OCI-LY1 (cell line): ENCODE measurements around the gene POFUT1.

Source experiments
- H2AFZ ChIP-seq: fragments of 200-600 bp; sonication (generic), shearing (Covaris generic); 2 replicates; pipeline ENCODE4 v1.6.0; 2014; ENCODE audit warnings: antibody characterized with exemption, mild to moderate bottlenecking, low read length
- H3F3A ChIP-seq: fragments of 200-600 bp; sonication (generic), shearing (Covaris generic); 2 replicates; pipeline ENCODE4 v1.6.0; 2014; ENCODE audit warnings: mild to moderate bottlenecking, antibody characterized with exemption, low read length, moderate library complexity; ENCODE audit not compliant: insufficient read depth
- H3K27ac ChIP-seq: fragments of 200-600 bp; sonication (generic); 2 replicates; pipeline ENCODE4 v1.5.1; 2014; ENCODE audit warnings: low read length, mixed run types, mild to moderate bottlenecking, low read depth; ENCODE audit not compliant: poor library complexity, severe bottlenecking
- H3K27me3 ChIP-seq: fragments of 200-600 bp; sonication (generic); 2 replicates; pipeline ENCODE4 v1.6.0; 2014; ENCODE audit warnings: antibody characterized with exemption, mild to moderate bottlenecking, low read length, moderate library complexity; ENCODE audit not compliant: insufficient read depth
- H3K36me3 ChIP-seq: fragments of 200-600 bp; sonication (generic); 2 replicates; pipeline ENCODE4 v1.6.1; 2014; ENCODE audit warnings: mild to moderate bottlenecking, antibody characterized with exemption, low read length, moderate library complexity, mixed read lengths; ENCODE audit not compliant: insufficient read depth
- H3K4me1 ChIP-seq: fragments of 200-600 bp; sonication (generic); 2 replicates; pipeline ENCODE4 v1.5.1; 2014; ENCODE audit warnings: mild to moderate bottlenecking, low read length, moderate library complexity; ENCODE audit not compliant: insufficient read depth, severe bottlenecking
- H3K4me2 ChIP-seq: fragments of 200-600 bp; sonication (generic), shearing (Covaris generic); 2 replicates; pipeline ENCODE4 v1.6.1; 2014; ENCODE audit warnings: low read length
- H3K4me3 ChIP-seq: fragments of 200-600 bp; sonication (generic); 2 replicates; pipeline ENCODE4 v1.5.1; 2014; ENCODE audit warnings: low read length, low read depth, mild to moderate bottlenecking, mixed read lengths; ENCODE audit not compliant: poor library complexity, severe bottlenecking
- H3K79me2 ChIP-seq: fragments of 200-600 bp; shearing (Covaris generic); 2 replicates; pipeline ENCODE4 v1.6.1; 2016; ENCODE audit warnings: mixed run types, low read length, mixed read lengths; ENCODE audit not compliant: insufficient read depth
- H3K9ac ChIP-seq: fragments of 200-600 bp; sonication (generic), shearing (Covaris generic); 2 replicates; pipeline ENCODE4 v1.6.1; 2014; ENCODE audit warnings: mild to moderate bottlenecking, low read length, mixed read lengths
- H3K9me2 ChIP-seq: fragments of 200-600 bp; sonication (generic), shearing (Covaris generic); 2 replicates; pipeline ENCODE4 v1.6.1; 2014; ENCODE audit warnings: low read depth, mild to moderate bottlenecking, low read length, mixed read lengths
- H3K9me3 ChIP-seq: fragments of 200-600 bp; shearing (Covaris generic); 2 replicates; pipeline ENCODE4 v1.6.1; 2014; ENCODE audit warnings: low read length, mixed read lengths
- H4K20me1 ChIP-seq: fragments of 200-600 bp; sonication (generic), shearing (Covaris generic); 2 replicates; pipeline ENCODE4 v1.6.0; 2016; ENCODE audit warnings: mild to moderate bottlenecking, low read length; ENCODE audit not compliant: insufficient read depth
- EZH2 ChIP-seq: fragments of 200-600 bp; sonication (generic), shearing (Covaris generic); IDR thresholded peaks from 2 replicates; pipeline ENCODE4 v1.8.0; 2017; ENCODE audit warnings: borderline replicate concordance, mixed run types, mild to moderate bottlenecking, antibody characterized with exemption, low read length, moderate library complexity, mixed read lengths
- TF ChIP-seq, protein P1 (sequence below): fragments of 200-600 bp; sonication (generic), shearing (Covaris generic); IDR thresholded peaks from 2 replicates; pipeline ENCODE4 v1.5.1; 2017; ENCODE audit warnings: mild to moderate bottlenecking, antibody characterized with exemption, low read length, moderate library complexity, mixed read lengths

POFUT1 gene

DNA sequence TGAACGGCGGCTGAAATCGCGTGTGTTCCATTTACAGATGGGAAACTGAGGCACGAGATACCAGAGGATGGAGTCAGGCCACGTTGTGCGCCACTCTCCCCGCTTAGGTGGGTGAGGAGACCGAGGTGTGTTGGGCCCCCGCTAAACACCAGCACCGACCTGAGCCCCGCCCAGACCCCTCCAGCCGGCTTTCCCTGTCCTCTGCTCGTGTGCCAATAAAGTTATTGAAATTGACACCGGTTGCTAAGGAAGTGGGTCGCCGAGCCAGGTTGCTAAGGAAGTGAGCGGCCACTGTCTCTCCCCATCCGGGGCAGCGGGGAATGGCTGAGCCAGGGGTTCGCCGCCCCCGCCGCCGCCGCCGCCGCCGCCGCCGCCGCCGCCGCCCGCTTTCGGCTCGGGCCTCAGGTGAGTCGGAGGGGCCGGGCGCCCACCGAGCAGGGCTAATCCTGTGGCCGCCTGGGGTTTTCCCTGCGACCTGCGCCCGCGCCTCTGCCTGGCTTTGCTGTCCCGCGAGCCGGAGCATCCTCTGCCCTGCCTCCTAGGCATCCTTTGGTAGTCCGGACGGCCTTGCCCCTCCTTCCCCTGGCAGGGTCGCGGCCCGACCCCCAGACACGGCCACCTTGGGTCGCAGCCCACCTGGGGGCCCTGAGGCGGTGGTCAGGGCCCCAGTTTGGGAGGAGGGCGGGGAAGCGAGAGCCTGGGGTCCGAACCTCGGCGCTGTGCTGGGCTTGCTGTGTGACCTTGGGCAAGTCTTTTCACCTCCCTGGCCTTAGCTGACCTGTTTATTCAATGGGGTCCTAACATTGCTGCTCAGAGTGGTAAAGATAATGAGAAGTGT is 69.9 kb downstream of the POFUT1 start, which contains the start of gene KIF3B:
KIF3B (plus strand) TSS at position 291 of the 838 bp plus-strand sequence. CDS start 32,127 bp downstream, outside the sequence.
- Histone ChIP-seq H3F3A (no peaks in the 10 kb centered on the region), H3K27ac (peak within 1 kb of the TSS; percentile 21), H3K27me3 (no peaks in the 10 kb centered on the region), H3K79me2 (no peaks in the 10 kb centered on the region), H3K9ac (peak within 1 kb of the TSS; percentile 83), H3K9me3 (peaks cover 3% of the 10 kb centered on the region), H3K9me2 (no peaks in the 10 kb centered on the region), H3K4me2 (peak within 1 kb of the TSS; percentile 92), H2AFZ (peak within 1 kb of the TSS; percentile 100), H3K4me3 (peak within 1 kb of the TSS; percentile 94), H3K36me3 (no peaks in the 10 kb centered on the region), H4K20me1 (no peaks in the 10 kb centered on the region), H3K4me1 (peaks cover 23% of the 10 kb centered on the region)
- TF ChIP-seq, protein P1, sequence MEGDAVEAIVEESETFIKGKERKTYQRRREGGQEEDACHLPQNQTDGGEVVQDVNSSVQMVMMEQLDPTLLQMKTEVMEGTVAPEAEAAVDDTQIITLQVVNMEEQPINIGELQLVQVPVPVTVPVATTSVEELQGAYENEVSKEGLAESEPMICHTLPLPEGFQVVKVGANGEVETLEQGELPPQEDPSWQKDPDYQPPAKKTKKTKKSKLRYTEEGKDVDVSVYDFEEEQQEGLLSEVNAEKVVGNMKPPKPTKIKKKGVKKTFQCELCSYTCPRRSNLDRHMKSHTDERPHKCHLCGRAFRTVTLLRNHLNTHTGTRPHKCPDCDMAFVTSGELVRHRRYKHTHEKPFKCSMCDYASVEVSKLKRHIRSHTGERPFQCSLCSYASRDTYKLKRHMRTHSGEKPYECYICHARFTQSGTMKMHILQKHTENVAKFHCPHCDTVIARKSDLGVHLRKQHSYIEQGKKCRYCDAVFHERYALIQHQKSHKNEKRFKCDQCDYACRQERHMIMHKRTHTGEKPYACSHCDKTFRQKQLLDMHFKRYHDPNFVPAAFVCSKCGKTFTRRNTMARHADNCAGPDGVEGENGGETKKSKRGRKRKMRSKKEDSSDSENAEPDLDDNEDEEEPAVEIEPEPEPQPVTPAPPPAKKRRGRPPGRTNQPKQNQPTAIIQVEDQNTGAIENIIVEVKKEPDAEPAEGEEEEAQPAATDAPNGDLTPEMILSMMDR = no peak
- TF ChIP-seq EZH2 = no peak

DNA sequence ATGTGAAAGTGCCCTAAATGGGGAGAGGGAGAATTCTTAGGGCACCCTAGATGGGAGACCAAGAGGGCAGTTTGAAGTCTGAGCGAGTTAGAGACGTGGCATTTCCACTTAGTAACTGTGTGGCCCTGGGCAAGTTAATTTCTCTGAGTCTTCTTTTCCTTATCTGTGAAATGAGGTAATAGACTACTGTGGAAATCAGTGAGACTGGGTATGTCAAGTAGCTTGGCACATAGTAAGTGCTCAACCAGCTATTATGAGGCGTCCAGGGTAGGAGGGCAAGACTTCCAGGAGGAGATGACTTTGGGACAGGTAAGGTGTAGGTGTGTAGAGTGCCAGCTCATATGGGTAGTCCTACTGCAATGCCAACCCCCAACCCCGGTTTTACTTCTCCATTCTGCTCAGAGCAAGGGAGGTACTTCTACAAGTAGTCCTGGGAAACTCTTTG is 70.5 kb downstream of the POFUT1 start:
- peak overlapping the region; percentile 94 for H3K4me3 ChIP-seq
- peak overlapping the region; percentile 83 for H3K9ac ChIP-seq
- peak overlapping the region; percentile 21 for H3K27ac ChIP-seq
- H3K4me1 ChIP-seq = peaks cover 24% of the 10 kb centered on the region
- TF ChIP-seq EZH2 = no peak
- TF ChIP-seq, protein P1 = no peak
- no peaks in the 10 kb centered on the region for H4K20me1 ChIP-seq
- no peaks in the 10 kb centered on the region for H3K36me3 ChIP-seq
- no peaks in the 10 kb centered on the region for H3F3A ChIP-seq
- peaks cover 3% of the 10 kb centered on the region for H3K9me3 ChIP-seq
- H3K27me3 ChIP-seq = no peaks in the 10 kb centered on the region
- H2AFZ ChIP-seq = no peak overlapping the region
- peak overlapping the region; percentile 92 for H3K4me2 ChIP-seq
- no peaks in the 10 kb centered on the region for H3K79me2 ChIP-seq
- H3K9me2 ChIP-seq = no peaks in the 10 kb centered on the region

- Histone ChIP-seq H3K9ac (no peak overlapping the region), H2AFZ (no peak overlapping the region), H3K36me3 (no peaks in the 10 kb centered on the region), H3K27me3 (no peaks in the 10 kb centered on the region), H3K9me2 (no peaks in the 10 kb centered on the region), H3K4me2 (no peak overlapping the region), H3K4me1 (peaks cover 57% of the 10 kb centered on the region), H4K20me1 (no peaks in the 10 kb centered on the region), H3K4me3 (no peak overlapping the region), H3K79me2 (no peaks in the 10 kb centered on the region), H3F3A (no peaks in the 10 kb centered on the region), H3K9me3 (no peaks in the 10 kb centered on the region), H3K27ac (peak overlapping the region; percentile 20)
- TF ChIP-seq, protein P1 = no peak
- no peak for TF ChIP-seq EZH2
These were observed 74.0 kb downstream of the POFUT1 start for GRCh38 chr20:32281711-32282110.
